ENCODE results near the gene ZNF423. TPM values are rescaled to one million over a fixed set of nuclear protein-coding genes. Genes with fewer than 3 reads are reported as not detected.

ZNF423 gene
- total RNA-seq, 1 donor from 2014 or later: 10.7 TPM

DNA sequence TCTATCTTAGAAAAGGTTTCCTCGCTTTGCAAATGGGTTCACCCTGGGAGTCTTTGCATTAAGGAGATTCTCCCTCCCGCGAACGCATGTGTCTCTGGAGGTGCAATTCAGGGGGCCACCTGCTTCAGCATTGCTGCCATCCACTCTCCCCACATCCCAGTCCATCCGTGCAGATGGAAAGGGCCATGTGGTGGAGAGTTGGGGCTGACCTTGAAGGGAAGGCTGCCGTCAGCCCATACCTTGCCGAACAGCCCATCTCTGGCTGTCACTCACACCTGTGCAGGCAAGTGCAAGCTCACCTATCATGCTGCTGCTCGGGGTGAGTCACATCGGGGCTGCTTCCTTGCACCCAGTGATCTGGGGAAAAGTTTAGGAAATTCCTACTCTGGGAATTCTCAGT is 106.1 kb downstream of the ZNF423 start:
- H3K36me3 ChIP-seq: no peaks in the 10 kb centered on the region
- H3K9me3 ChIP-seq: no peaks in the 10 kb centered on the region
- H3K4me3 ChIP-seq: no peak overlapping the region
- intact Hi-C loops (cut with DNase I): no loop called here
- H3K4me1 ChIP-seq: peaks cover 16% of the 10 kb centered on the region
- ATAC-seq (no peak), DNase-seq (no peak)
- H3K27ac ChIP-seq: no peak overlapping the region
- TF ChIP-seq, protein P1, sequence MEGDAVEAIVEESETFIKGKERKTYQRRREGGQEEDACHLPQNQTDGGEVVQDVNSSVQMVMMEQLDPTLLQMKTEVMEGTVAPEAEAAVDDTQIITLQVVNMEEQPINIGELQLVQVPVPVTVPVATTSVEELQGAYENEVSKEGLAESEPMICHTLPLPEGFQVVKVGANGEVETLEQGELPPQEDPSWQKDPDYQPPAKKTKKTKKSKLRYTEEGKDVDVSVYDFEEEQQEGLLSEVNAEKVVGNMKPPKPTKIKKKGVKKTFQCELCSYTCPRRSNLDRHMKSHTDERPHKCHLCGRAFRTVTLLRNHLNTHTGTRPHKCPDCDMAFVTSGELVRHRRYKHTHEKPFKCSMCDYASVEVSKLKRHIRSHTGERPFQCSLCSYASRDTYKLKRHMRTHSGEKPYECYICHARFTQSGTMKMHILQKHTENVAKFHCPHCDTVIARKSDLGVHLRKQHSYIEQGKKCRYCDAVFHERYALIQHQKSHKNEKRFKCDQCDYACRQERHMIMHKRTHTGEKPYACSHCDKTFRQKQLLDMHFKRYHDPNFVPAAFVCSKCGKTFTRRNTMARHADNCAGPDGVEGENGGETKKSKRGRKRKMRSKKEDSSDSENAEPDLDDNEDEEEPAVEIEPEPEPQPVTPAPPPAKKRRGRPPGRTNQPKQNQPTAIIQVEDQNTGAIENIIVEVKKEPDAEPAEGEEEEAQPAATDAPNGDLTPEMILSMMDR (IDR thresholded peaks at IDR 0.05): no peak
- H3K27me3 ChIP-seq (ENCODE audit: low read depth): no peaks in the 10 kb centered on the region

DNA sequence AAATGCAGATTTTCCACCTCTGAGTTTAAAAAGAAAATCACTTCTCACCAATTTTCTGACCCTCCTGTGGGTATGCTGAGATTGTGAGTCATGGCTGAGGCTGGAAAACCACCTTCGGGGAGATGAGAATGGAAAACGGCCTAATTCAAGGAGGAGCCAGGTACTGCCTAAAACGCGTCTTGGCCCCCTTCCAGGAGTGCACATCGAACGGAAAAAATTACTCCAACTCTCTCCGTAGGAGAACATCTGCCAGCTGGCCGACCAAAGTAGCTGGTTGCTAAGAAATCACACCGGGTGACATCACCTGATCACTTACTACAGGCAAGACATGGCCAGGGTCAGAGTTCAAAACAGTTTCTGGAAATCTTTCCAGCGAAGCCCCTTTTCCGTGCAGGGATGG is 107.6 kb downstream of the ZNF423 start:
- no peak for ATAC-seq

DNA sequence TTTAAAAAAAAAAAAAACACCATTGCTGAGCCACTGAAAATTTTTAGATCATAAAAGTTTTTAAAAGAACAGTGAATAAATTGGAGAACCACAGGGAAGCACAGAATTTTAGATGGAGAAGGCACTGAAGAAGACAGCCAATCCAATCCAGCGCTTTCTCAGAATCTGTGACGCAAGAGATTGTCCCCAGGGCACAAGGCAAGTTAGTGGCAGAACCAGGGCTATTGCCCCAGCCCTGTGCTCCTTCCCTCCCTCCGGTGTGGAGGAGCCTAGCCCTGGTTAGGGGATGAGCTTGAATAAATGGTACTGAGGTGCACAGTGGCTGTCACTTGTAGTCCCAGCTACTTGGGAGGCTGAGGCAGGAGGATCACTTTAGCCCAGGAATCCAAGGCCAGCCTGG is 108.3 kb downstream of the ZNF423 start:
- DNase-seq (no peak), ATAC-seq (no peak)
- Histone ChIP-seq H3K27me3 (ENCODE audit: low read depth) (no peaks in the 10 kb centered on the region), H3K36me3 (no peaks in the 10 kb centered on the region), H3K4me3 (no peak overlapping the region), H3K9me3 (no peaks in the 10 kb centered on the region), H3K27ac (no peak overlapping the region), H3K4me1 (peaks cover 3% of the 10 kb centered on the region)
- TF ChIP-seq, protein P1 (IDR thresholded peaks at IDR 0.05): no peak
- intact Hi-C loops (cut with DNase I): no loop called here

More for the DNA sequence above, 107.6 kb downstream of the ZNF423 start:
- H3K27me3 ChIP-seq (ENCODE audit: low read depth): no peaks in the 10 kb centered on the region
- H3K9me3 ChIP-seq: no peaks in the 10 kb centered on the region
- H3K36me3 ChIP-seq: no peaks in the 10 kb centered on the region
- TF ChIP-seq, protein P1 (IDR thresholded peaks at IDR 0.05): no peak
- no peak overlapping the region for H3K4me3 ChIP-seq
- H3K4me1 ChIP-seq: peaks cover 3% of the 10 kb centered on the region
- DNase-seq: no peak
- H3K27ac ChIP-seq: no peak overlapping the region
- intact Hi-C loops (cut with DNase I): no loop called here

DNA sequence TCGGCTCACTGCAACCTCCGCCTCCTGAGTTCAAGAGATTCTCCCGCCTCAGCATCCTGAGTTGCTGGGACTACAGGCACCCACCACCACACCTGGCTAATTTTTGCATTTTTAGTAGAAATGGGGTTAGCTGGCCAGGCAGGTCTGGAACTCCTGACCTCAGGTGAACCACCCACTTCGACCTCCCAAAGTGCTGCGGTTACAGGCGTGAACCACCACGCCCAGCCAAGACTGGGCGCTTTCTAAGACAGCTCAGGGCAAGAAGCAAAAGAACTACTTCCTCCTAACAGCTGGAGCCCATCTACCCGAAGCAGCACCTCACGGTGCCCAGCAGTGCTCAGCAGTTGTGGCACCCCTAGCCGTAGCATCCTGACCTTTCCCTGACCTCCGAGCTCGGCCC is 109.4 kb downstream of the ZNF423 start:
- Histone ChIP-seq H3K4me1 (peaks cover 3% of the 10 kb centered on the region), H3K36me3 (no peaks in the 10 kb centered on the region), H3K9me3 (no peaks in the 10 kb centered on the region), H3K27ac (no peak overlapping the region), H3K27me3 (ENCODE audit: low read depth) (no peaks in the 10 kb centered on the region), H3K4me3 (no peak overlapping the region)
- ATAC-seq (no peak), DNase-seq (no peak)
- TF ChIP-seq, protein P1 (IDR thresholded peaks at IDR 0.05): no peak
- intact Hi-C loops (cut with DNase I): no loop called here

DNA sequence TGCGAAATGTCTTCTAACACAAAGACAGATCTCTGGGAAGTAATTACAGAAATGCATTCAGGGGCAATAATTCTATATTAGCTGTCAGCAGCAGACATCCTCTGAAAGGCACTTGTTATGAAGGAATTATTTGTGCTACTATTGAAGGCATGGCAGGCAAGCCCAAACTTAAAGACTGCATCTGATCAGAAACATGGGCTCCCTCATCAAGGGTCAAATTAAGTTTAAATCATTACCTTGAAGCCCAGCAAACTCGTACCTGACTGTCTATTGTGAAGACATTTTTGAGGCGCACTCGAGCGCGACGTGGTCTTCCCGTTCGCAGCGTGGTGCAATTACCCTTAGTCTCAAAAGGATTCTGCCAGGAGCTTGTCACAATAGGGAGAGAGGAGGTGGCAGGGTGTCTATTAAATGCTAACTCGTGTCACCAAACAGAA is 110.6 kb downstream of the ZNF423 start:
- ATAC-seq: no peak
- no peak for DNase-seq
- TF ChIP-seq, protein P1 (IDR thresholded peaks at IDR 0.05): no peak

More for the DNA sequence above, 110.6 kb downstream of the ZNF423 start:
- Histone ChIP-seq H3K36me3 (no peaks in the 10 kb centered on the region), H3K4me3 (no peak overlapping the region), H3K27ac (no peak overlapping the region), H3K4me1 (no peaks in the 10 kb centered on the region), H3K9me3 (no peaks in the 10 kb centered on the region), H3K27me3 (ENCODE audit: low read depth) (no peaks in the 10 kb centered on the region)
- intact Hi-C loops (cut with DNase I): no loop called here
